Stomach (tissue), 9 donors: ENCODE measurements around the gene COL1A1. TPM values are rescaled to one million over a fixed set of nuclear protein-coding genes. Genes with fewer than 3 reads are reported as not detected.

Experiments
- DNase-seq, 2 donors: peaks; one replicate each; pipeline versions ENCODE4 v3.0.0 to v3.0.0-alpha.2; 2013 to 2019
- H3K27ac ChIP-seq, 5 donors: fragments of 200-600 bp in 4 of 5; sonication (generic) in 4 of 5; one replicate each; pipeline ENCODE4 v1.5.1; 2013 to 2019; ENCODE audit warnings: mild to moderate bottlenecking in 1 of 5, moderate library complexity in 1 of 5
- H3K27me3 ChIP-seq, 3 donors: fragments of 200-600 bp; sonication (generic); one replicate each; pipeline ENCODE4 v1.5.1; 2017 to 2019; ENCODE audit warnings: mixed run types in 1 of 3
- H3K36me3 ChIP-seq, 4 donors: fragments of 200-600 bp; sonication (generic); 1 replicate in 3 of 4; 2 replicates in 1 of 4; pipeline ENCODE4 v1.5.1; 2016 to 2019
- H3K4me1 ChIP-seq, 4 donors: fragments of 200-600 bp; sonication (generic); one replicate each; pipeline ENCODE4 v1.5.1; 2016 to 2019
- H3K4me3 ChIP-seq, 4 donors: fragments of 200-600 bp; sonication (generic) in 3 of 4; one replicate each; pipeline ENCODE4 v1.5.1; 2016 to 2019; ENCODE audit warnings: mild to moderate bottlenecking in 1 of 4
- H3K9me3 ChIP-seq, 4 donors: fragments of 200-600 bp; sonication (generic); one replicate each; pipeline ENCODE4 v1.5.1; 2016 to 2019
- EP300 ChIP-seq: sonication (generic); formaldehyde crosslinking; IDR thresholded peaks from one replicate; pipeline ENCODE4 v1.6.1; 2017; ENCODE audit warnings: antibody characterized with exemption
- POLR2A ChIP-seq, 4 donors: fragments of 450-650 bp; IDR thresholded peaks; one replicate each; pipeline ENCODE4 v1.6.1; 2016; ENCODE audit warnings: antibody characterized with exemption in 4 of 4, control low read depth in 2 of 4, mild to moderate bottlenecking in 1 of 4, moderate library complexity in 1 of 4
- POLR2AphosphoS5 ChIP-seq, 3 donors: sonication (generic); formaldehyde crosslinking; IDR thresholded peaks; one replicate each; pipeline ENCODE4 v1.6.1; 2016; ENCODE audit warnings: antibody characterized with exemption in 3 of 3
- whole genome bisulfite sequencing, 5 donors: extraction: QIAGEN DNeasy Blood & Tissue Kit in 3 of 5; methylation state at CpG; one replicate each; pipeline versions ENCODE4 v1.1.5 to v1.1.7; 2013 to 2018; 5-methylcytosine and 5-hydroxymethylcytosine counted together
- intact Hi-C: fragments of 100-400 bp; cut with DNase I; formaldehyde crosslinking; loops from one replicate; pipeline ENCODE4 v1.15.1; 2023; ENCODE audit warnings: low total_unique reads
- polyA plus RNA-seq, 3 donors: library from polyadenylated mRNA; stranded (reverse); fragments of 200-250 nt; gene quantifications; one replicate each; pipeline ENCODE4 v1.2.3, GENCODE V29; 2013
- total RNA-seq, 5 donors: library from RNA; depleted of rRNA; stranded (reverse); fragments of >200 nt; gene quantifications; one replicate each; pipeline versions ENCODE4 v1.1.0 to v1.2.3, GENCODE V29; 2014 to 2016
- TF ChIP-seq, protein P1 (sequence below), 7 experiments: fragments of 450-650 bp in 4 of 7; fragments of 200-600 bp in 3 of 7; sonication (generic) in 3 of 7; IDR thresholded peaks; one replicate each; pipeline ENCODE4 v1.5.1; 2016 to 2019; ENCODE audit warnings: antibody characterized with exemption in 7 of 7, control low read depth in 2 of 7, mild to moderate bottlenecking in 1 of 7
- donor health status: healthy with polysubstance abuse.
- donor health status: Bipolar disorder and iron deficiency.
- donor health status: healthy.

The COL1A1 gene
- total and polyA plus RNA-seq, 8 donors, result 17.9 to 1,931 (median 142) TPM

GRCh38 chr17:50154604-50155003, 46.8 kb downstream of the COL1A1 start:
- intact Hi-C loops, result no loop called here
- Histone ChIP-seq H3K27ac (peak overlapping the region in 4 of 5 donors; percentile 31 to 97 (median 83)), H3K4me3 (no peak overlapping the region), H3K9me3 (no peaks in the 10 kb centered on the region), H3K27me3 (no peaks in the 10 kb centered on the region), H3K36me3 (no peaks in the 10 kb centered on the region), H3K4me1 (peaks cover 33 to 55% (median 42%) of the 10 kb centered on the region in 4 donors)
- no peak for TF ChIP-seq POLR2AphosphoS5 (IDR thresholded peaks at IDR 0.05)
- no peak for TF ChIP-seq EP300
- no peak for TF ChIP-seq POLR2A (IDR thresholded peaks at IDR 0.05)
- TF ChIP-seq, protein P1, sequence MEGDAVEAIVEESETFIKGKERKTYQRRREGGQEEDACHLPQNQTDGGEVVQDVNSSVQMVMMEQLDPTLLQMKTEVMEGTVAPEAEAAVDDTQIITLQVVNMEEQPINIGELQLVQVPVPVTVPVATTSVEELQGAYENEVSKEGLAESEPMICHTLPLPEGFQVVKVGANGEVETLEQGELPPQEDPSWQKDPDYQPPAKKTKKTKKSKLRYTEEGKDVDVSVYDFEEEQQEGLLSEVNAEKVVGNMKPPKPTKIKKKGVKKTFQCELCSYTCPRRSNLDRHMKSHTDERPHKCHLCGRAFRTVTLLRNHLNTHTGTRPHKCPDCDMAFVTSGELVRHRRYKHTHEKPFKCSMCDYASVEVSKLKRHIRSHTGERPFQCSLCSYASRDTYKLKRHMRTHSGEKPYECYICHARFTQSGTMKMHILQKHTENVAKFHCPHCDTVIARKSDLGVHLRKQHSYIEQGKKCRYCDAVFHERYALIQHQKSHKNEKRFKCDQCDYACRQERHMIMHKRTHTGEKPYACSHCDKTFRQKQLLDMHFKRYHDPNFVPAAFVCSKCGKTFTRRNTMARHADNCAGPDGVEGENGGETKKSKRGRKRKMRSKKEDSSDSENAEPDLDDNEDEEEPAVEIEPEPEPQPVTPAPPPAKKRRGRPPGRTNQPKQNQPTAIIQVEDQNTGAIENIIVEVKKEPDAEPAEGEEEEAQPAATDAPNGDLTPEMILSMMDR (IDR thresholded peaks at IDR 0.05), result no peak
- DNase-seq, result no peak
- 42 to 64% (median 44%) methylated on average over 1 of the region's 1 CpG for WGBS, 5 donors

- Histone ChIP-seq H3K4me1 (peaks cover 39 to 62% (median 48%) of the 10 kb centered on the region in 4 donors), H3K9me3 (no peaks in the 10 kb centered on the region), H3K27me3 (no peaks in the 10 kb centered on the region), H3K27ac (peak overlapping the region in 4 of 5 donors; percentile 31 to 97 (median 83)), H3K36me3 (no peaks in the 10 kb centered on the region), H3K4me3 (no peak overlapping the region)
- intact Hi-C loops, result no loop called here
- TF ChIP-seq POLR2A (IDR thresholded peaks at IDR 0.05), result no peak
- no peak for TF ChIP-seq POLR2AphosphoS5 (IDR thresholded peaks at IDR 0.05)
- WGBS, 5 donors, result 38 to 50% (median 45%) methylated on average over 14 to 16 of the region's 16 CpGs
- DNase-seq, result peak in 1 of 2 donors; percentile 61
These were observed 47.5 kb downstream of the COL1A1 start for GRCh38 chr17:50153650-50154575.

GRCh38 chr17:50152736-50153135, 48.7 kb downstream of the COL1A1 start:
- intact Hi-C loops, result no loop called here
- H3K9me3 ChIP-seq, result no peaks in the 10 kb centered on the region
- no peaks in the 10 kb centered on the region for H3K36me3 ChIP-seq
- H3K4me3 ChIP-seq, result peak overlapping the region in 3 of 4 donors; percentile 75 to 93 (median 86)
- no peaks in the 10 kb centered on the region for H3K27me3 ChIP-seq
- TF ChIP-seq POLR2AphosphoS5 (IDR thresholded peaks at IDR 0.05), result no peak
- TF ChIP-seq, protein P1 (IDR thresholded peaks at IDR 0.05), result no peak
- no peak for TF ChIP-seq POLR2A (IDR thresholded peaks at IDR 0.05)
- no peak for TF ChIP-seq EP300
- peaks cover 47 to 74% (median 59%) of the 10 kb centered on the region in 4 donors for H3K4me1 ChIP-seq
- DNase-seq, result no peak
- H3K27ac ChIP-seq, result peak overlapping the region in 4 of 5 donors; percentile 89 to 97 (median 92)
- WGBS, 5 donors, result 75 to 82% (median 79%) methylated on average over 7 of the region's 7 CpGs

DNA sequence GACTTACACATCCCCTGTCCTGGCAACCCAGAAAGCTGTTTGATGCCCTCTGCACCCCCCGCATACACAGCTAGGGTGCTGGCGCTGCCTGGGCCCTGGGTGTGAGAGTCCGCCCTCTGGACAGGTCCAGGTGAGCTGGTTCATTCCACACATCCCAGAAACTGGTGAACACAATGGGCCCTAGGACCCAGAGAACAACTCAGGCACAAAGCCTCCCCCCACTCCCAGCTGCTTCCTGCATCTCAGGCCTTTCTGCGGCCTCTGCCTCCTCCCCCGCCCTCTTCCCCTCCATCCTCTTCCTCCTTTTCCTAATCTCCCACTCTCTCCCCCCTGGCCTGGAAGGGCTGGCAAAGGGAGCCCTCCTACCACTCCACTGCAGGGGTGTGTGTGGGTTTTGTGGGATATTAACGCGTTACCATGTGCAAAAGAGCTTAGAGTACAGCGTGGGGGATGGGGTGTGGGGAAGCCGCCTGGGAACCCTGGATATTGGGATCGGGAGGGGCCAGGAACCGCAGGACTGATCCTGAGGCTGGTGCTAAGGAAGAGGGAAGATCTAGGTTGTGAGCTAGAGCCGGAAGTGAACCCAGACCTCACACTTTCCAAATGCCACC, 49.4 kb downstream of the COL1A1 start:
- peak overlapping the region; percentile 75 to 93 (median 85) for H3K4me3 ChIP-seq
- H3K27ac ChIP-seq, result peak overlapping the region; percentile 80 to 97 (median 92)
- peak; percentile 83 to 96 for DNase-seq
- WGBS, 5 donors, result 0 to 3% (median 1%) methylated on average over 12 of the region's 12 CpGs
- H3K36me3 ChIP-seq, result no peaks in the 10 kb centered on the region
- TF ChIP-seq POLR2A (IDR thresholded peaks at IDR 0.05) (no peak), EP300 (no peak), POLR2AphosphoS5 (IDR thresholded peaks at IDR 0.05) (peak in 2 of 3 donors; percentile 47 to 63)
- TF ChIP-seq, protein P1 (IDR thresholded peaks at IDR 0.05), result peak in 1 of 7 experiments; percentile 26
- no peaks in the 10 kb centered on the region for H3K9me3 ChIP-seq
- intact Hi-C loops, result no loop called here
- no peaks in the 10 kb centered on the region for H3K27me3 ChIP-seq
- peaks cover 54 to 81% (median 66%) of the 10 kb centered on the region in 4 donors for H3K4me1 ChIP-seq
